GM11168 (cell line): Measurements from ENCODE around the gene CTNNA3.

Source experiments
- in situ Hi-C: fragments of 300-500 bp; cut with MboI; formaldehyde crosslinking; loops from one replicate; pipeline ENCODE4 v1.12.0; 2022; ENCODE audit warnings: low sequenced_read_pairs; ENCODE audit not compliant: unreplicated experiment

Gene CTNNA3

DNA sequence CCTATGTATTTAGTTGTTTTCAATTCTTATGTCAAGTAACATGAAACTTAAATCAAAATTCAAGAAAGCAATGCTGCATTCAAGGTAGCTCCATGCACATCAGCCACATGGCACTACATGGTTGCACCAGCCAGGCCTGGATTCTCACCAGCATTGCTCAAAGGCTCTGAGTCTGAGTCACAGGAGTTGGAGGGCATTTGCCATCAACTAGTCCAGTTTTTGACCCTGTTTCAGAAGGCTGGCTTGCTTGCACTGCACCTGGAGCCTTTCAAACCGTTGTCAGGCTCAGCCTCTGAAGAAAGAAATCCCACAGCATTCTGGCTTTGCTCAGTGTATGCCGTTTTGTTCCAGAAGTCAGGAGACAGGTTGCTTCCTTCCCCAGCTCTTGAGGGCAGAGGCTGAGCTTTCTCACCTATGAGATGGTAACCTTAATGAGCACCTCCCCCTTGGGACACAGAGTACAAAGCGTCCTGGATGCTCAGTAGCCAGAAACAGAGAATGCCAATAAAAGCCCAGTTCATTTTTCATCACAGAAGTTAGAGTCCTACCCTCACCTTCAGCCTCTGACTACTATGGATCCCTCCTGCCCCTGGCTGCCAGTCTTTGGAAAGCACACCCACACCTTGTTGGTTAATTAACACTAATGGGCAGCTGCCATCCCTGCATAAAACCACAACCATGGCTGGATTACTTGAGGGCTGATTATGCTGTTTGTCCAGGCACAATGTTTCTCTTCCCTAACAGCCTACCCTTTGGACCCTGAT, 1058.5 kb downstream of the CTNNA3 start:
- in situ Hi-C loops, result no loop called here

DNA sequence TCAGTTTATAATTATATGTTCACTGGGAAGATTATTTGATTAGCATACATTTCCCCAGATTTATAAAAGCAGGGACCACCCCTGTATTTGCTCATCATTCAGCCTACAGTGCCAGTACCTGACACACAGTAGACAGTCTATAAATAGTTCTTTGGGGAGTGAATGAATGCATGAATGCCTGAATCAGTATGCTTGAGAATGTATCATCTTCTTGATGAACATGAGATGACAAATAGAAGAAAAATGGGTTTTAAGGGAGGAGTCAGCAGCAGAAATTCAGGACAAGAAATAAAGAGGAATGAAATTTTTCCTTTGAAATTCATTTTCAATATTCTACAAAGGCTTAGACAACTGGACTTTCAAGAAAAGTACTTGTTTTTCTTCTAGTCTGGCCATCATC, 1066.0 kb downstream of the CTNNA3 start:
- in situ Hi-C loops, result no loop called here

DNA sequence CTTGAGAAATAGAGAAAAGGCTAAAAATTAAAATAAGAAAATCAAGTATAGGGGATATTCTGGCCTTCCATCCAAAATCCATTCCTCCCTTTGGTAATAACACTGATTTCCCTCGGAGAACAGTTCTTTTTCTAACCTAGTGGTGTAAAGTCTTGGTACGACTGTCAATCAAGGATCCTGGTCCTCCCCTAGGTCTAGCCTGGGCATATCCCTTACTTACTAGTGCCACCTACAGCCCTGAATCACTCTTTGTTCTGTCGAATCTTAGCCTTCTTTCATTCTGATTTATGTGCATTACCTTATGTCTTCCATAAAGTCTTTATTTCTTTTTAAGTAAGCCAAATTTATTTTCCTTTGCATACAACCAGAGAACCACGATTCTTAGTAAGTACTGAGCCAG, 1068.8 kb downstream of the CTNNA3 start:
- in situ Hi-C loops, result no loop called here

DNA sequence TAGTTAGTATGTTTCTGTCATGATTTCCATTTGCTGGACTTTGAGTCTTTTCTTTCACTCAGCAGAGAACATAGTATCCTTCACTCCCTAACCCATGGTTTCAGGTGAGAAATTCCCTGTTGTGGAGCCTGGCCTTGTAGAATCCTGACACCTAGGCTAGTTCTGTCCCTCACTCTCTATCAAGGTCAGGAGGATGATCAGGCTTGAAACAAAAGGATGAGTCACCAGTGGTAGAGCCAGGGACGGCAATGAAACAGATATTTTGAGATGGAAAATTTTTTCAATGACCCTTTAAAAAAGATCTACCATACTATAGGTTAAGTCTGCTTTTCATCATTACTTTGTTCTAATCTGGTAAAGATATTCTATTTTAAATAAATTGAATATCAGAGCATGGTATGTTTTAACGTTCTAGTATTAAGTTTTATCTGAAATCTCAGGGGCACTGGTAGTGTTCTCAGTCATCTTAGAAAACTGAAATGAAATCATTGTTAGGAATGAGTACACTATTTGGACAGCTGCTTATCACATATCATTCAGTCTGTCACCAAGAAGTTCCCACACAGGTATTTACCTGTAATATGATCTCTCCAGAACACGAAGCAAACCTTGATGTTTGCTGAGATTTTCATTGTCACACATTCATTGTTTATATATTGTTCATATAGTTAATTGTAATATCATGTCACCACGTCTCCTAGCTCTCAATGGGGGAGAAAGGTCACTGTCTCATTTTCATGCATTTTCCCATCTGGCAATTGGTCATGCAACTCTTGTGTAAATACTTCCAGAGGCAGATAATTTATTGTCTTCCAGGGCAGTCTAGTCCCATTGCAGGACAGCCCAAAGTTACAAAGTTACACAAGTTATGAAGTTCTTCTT, 1070.0 kb downstream of the CTNNA3 start:
- in situ Hi-C loops, result no loop called here

DNA sequence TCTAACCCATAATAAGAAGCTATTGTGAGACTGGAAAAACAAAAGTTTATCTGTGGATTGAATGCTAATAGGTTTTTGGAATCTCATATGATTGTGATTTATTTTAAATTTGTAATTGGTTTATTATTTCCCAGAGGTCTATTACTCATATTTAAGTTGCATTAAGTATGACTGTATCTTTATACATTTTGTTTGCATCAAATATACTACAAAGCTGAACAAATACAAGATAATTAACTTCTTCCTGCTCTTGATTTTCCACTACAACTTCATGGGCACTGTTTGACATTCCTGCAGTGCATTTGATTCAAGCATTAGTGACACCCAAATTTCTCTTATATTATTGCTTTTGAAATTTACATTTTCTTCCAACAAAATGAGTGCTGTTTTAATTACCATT, 1073.9 kb downstream of the CTNNA3 start:
- in situ Hi-C loops, result no loop called here

DNA sequence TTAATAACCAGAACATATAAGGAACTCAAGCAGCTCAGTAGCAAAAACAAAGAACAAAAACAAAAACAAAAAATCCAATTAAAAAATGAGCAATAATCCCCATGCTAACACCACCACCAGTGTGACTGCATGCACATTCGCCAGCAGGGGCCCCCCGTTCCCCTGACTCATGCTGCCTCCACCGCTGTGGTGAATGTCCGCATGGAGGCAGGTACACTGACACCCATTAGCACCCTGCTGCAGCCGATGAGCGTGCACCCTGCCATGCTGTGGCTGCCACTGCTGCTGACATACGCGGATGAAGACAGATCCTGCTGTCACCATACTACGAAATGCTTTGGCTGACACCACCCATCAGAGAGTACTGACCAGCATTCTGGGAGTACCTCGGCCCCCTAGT, 1091.8 kb downstream of the CTNNA3 start:
- in situ Hi-C loops, result no loop called here

DNA sequence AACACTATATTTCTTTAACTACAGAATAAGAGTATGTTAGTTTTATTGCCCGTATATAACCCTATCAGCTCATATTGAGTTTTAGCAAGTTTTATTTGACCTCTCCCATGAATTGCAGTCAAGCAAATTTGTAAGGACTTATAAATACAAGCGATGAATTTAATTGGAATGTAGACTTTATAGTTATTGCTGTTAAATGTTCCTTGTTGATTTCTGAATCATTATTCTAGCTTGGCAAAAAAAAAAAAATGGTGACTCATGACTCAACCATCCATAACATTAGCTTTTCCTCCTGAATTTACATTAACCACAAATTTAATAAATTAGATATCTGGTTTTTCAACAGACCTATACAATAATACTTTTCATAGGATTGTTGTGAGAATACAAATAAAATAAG, 1104.1 kb downstream of the CTNNA3 start:
- in situ Hi-C loops, result no loop called here

DNA sequence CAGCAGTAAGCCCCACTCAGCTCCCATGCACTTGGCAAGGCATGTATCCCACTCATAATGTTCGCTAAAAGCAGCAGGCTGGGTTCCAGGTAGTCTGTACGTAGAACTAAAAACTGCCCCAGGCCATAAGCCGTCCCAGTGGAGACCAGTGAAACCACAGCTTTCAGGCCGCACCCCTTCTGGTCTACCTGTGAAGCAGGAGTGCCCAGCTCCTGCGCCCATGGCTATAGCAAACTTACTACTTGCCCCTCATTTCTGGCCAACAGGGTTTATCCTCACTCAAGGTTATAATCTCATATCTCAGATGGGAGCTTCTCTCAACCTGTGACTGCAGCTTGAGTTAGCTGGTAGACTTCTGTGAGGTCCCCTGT, 1108.3 kb downstream of the CTNNA3 start:
- in situ Hi-C loops, result no loop called here

DNA sequence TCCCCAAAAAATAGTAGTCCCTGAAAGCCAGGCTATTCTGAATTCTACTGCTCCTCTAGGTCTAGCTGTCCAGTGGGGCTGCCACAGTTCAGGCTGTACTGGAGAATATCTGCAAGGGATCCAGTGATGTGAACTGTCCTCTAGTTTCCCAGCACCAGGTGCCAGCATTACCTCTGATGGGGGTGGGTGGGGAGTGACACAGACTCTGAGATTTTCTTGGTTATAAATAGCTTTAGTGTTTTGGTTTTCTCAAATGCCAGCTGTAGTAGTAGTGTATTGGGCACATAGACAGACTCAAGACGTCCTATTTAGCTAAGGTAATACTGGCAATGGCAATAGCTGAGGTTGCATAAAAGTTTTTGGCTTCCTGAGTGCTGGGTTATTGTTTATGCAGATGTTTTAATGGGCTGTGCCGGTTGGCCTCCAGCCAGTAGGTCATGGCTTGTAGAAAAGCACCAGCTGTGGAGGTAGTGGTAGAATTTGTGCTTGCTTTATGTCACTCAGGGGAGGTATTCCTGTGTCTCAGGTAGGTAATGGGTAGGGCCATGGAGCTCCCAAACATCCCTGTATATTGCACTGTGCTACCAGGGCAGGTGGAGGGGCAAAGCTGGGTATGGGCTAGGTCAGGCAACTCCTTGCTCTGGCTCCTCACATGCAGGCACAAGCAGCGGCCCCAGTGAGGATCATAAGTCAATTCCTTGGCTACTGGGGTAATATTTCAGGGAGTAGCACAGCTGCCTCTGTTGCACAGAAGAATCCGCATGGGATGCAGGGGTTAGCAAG, 1108.9 kb downstream of the CTNNA3 start:
- in situ Hi-C loops, result no loop called here

DNA sequence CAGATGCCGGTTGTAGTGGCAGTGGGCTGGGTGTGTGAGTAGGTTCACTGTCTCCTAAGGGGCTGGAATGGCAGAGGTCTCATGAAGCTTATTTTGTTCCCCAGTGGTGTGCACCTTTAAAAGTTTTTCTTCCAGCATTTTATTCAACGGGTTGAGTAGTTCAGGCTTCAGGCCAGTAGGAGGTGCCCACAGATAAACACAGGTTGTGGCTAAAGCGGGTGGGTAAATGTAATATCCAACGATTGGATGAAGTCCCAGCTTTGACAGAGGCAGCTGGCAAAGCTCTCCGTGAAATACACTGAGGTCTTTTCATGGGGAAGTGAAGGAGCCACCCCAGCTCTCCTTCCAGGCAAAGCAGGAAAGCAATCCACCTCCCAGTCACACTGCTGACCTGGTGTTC, 1109.9 kb downstream of the CTNNA3 start:
- in situ Hi-C loops, result no loop called here

DNA sequence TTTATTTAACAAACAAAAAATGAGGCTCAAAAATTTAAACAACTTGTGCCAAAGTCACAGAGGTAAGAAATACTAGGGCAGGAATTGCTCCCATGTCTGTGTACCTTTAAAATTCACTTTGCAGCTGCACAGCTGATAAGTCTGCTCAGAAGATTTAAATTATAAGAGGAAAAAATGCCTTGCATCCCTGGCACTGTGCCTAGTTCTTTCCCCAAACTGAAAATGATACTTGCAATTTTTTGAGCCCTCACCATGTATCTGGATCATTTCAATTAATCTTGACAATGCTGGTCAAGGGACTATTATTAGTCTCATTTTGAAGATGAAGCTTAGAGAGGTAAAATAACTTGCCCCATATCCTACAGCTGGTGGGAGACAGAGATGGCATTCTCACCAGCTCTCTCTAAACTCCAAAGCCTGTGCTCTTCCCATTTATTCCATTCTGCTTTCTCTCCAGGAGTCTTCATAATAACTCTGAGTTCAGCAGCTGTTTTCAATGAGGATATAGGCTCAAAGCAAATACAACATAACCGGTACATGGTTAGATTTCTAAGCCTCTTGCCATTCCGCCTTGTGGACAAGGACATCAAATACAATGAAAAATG, 1120.6 kb downstream of the CTNNA3 start:
- in situ Hi-C loops, result no loop called here

DNA sequence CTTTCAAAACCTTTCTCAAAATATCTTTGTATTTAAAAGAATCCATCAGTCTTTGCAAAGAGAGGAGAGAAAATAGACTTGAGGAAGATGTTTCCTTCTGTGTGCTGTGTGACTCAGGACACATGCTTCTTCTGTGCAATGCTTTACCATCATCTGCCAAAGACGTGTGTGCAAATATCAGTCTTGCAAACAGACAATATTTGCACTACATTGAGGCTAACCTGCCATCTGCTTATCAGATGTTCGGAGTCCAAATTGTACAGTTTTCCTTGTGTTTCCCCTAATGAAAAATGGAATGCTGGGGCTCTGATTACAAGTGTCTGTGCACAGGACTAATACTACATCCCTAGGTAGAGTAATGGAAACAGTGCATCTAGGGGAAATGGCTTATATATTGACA, 1123.3 kb downstream of the CTNNA3 start:
- in situ Hi-C loops, result no loop called here

DNA sequence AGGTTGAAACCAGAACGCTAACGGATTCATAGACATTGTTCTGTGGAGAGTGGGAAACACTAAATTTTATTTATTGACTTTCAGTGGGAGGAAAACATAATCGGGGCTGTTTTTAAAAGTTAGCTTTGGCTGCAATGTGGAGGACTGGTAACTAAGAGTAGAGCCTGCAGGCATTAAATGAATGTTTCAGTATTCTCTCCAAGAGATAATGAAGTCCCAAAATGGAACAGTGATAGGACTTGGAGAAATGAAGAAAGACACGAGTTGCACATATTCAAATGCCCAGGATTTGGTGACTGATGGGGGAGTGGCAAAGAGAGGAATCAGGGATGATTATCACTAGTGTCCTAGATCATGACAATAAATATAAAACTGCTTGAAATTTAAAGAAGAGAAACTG, 1130.0 kb downstream of the CTNNA3 start:
- in situ Hi-C loops, result no loop called here

DNA sequence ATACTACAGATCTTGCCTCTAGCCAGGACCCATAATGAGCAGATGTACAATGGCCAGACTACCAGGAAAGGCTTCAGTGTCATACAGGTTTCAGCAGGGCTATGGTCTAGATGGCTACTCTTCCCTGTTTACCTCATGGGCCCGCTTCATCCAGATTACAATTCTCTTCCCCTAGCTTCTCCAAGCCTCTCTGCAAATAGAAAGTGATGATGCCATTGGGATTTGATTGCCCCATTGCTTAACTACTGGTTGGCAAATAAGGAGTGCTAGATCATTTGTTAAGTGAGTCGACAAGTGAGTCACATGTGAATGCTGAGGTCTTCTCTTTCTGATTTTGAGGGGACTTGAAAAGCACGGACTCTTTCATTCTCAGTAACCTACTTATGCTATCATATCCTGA, 1131.7 kb downstream of the CTNNA3 start:
- in situ Hi-C loops, result no loop called here

DNA sequence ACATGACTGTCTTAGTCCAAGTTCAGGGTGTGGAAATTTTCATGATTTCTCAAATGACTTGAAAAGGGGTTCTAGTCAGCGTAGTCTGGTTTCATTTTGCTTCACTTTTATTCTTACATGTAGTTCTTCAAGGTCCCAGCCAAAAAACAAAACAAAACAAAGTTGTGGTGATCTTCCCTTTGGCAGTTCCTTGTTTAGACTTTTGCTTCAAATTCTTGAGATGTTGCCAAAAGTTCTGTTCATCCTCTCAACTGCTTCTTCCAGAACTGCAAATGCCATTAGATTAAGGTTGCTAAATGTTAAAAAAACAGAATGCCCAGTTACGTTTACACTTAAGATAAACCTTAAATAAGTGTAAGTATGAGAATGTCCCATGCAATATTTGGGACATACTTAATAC, 1140.9 kb downstream of the CTNNA3 start:
- in situ Hi-C loops, result no loop called here

DNA sequence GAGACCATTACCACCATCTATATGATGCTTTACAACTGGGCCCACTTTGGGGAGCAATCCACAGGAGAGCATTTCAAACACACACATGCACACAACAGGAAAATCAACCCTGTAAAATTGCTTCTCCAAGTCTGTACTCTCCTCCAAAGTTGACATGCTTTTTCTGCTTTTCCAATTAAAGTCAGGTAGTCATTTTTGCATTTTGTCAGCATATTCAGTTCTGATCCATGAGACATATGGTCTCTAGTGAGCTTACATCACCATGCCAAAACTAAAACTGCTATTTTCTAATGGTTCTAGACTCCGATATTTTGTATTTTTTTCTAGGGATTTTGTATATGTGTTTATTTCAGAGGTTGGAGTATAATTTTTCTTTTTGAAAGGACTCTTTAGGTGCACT, 1143.7 kb downstream of the CTNNA3 start:
- in situ Hi-C loops, result no loop called here

DNA sequence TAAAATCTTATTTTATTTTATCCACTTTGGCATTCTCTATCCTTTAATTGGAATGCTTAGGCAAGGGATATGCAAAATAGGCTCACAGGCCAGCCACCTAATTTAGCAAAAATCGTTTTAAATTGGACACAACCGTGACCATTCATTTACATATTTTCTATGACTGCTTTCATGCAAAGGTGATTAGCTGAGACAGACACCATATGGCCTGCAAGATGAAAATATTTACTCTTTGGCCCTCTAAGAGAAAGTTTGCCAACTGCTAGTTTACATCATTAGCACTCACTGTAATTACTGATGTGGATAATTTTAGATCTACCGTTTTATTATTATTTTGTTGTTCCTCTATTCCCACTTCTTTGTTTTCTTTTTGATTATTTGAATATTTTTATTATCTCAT, 1145.6 kb downstream of the CTNNA3 start:
- in situ Hi-C loops, result no loop called here

DNA sequence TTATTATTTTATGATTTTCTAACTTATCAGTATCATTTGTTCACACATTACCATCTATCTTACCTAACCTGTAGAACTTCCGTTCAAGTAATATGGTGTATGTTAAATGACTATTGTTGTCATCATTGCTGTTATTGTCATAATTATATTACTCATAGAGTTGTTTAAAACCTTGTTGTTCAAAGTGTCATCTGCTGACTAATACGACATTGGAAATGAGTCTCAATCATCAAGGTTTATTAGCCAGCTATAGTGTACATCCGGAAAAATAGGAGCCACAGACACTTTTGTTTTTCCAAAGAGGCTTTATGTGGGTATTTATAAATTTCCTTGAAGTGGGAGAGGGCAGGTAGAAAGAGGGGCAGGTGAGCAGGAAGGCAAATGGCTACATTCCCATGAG, 1157.1 kb downstream of the CTNNA3 start:
- in situ Hi-C loops, result no loop called here

DNA sequence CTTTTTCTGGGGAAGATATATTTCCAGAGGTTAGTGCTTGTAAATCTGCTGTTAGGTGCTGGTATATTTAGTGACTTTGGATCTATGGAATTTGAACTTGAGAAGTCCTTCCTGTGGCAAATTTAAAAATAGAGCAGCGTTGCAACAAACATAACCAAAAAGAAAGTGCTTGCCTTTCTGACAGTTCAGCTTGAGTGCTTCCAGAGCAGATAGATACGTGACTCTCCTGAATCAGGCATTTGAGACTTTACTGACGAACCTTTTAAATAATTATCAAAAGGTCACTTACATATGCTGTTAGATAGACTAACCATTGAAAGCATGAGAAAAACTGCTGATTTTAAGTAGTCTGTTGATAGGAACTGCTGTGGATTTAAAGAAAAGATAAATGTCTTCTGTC, 1157.6 kb downstream of the CTNNA3 start:
- in situ Hi-C loops, result no loop called here

DNA sequence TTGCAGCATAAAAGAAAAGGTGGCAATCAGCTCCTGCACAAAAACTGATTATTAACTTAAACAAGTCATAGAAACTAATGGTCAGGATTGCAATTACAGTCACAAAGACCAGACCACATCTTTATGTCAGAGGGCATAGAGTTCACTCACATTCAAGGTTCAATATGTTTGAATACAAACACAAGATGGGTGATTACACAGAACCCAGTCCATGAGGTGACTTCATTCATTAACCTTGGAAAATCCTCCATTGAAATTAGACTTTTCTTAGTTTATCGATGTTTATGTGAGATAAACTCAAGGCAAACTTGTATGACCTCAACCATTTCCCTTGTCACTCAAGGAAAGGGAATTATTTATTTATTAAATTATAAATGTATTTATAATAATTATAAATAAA, 1158.8 kb downstream of the CTNNA3 start:
- in situ Hi-C loops, result no loop called here

DNA sequence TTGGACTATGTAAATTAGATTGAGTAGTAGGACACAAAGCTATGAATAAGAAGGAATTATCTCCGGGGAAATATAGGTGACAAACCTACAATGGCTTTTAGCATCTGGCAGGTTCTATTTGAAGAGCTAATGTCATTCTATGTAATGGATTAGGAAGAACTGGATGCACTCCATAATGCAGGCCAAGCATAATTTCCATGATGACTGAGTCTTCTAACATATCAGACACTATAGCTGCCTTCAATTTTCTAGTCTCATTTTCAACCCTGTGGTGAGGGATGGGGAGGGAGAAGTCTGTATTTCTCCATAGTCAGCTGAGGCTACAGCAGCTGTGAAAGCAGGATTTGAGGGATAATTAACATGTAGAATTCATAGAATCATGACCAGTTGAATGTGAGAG, 1160.6 kb downstream of the CTNNA3 start:
- in situ Hi-C loops, result no loop called here
